Suprapubic skin (tissue), 4 donors: ENCODE results near the gene STRIP2.

ENCODE experiments used
- EP300 ChIP-seq: sonication (generic); formaldehyde crosslinking; IDR thresholded peaks from one replicate; pipeline ENCODE4 v1.6.1; 2017; ENCODE audit warnings: antibody characterized with exemption
- POLR2AphosphoS5 ChIP-seq, 3 donors: sonication (generic); formaldehyde crosslinking; IDR thresholded peaks; one replicate each; pipeline ENCODE4 v1.6.1; 2017; ENCODE audit warnings: antibody characterized with exemption in 3 of 3

DNA sequence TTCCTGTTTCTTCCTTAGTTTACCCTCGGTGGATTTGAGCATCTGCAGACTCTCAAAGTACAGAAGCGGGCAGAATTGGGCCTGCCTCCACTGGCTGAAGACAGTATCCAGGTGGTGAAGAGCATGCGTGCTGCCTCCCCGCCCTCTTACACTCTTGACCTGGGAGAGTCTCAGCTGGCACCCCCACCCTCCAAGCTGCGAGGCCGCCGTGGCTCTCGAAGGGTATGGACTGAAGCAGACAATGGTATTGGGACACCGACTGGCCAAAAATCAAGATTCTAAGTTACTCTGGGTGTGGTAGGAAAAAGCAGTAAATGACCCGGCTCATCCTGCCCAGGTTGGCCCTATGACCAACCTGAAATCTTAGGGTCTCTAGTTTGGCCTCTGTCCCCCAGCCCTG, 22.2 kb downstream of the STRIP2 start:
- TF ChIP-seq POLR2AphosphoS5 (IDR thresholded peaks at IDR 0.05) (no peak), EP300 (no peak)
